ENCODE results near the gene FANK1.

The FANK1 gene

DNA sequence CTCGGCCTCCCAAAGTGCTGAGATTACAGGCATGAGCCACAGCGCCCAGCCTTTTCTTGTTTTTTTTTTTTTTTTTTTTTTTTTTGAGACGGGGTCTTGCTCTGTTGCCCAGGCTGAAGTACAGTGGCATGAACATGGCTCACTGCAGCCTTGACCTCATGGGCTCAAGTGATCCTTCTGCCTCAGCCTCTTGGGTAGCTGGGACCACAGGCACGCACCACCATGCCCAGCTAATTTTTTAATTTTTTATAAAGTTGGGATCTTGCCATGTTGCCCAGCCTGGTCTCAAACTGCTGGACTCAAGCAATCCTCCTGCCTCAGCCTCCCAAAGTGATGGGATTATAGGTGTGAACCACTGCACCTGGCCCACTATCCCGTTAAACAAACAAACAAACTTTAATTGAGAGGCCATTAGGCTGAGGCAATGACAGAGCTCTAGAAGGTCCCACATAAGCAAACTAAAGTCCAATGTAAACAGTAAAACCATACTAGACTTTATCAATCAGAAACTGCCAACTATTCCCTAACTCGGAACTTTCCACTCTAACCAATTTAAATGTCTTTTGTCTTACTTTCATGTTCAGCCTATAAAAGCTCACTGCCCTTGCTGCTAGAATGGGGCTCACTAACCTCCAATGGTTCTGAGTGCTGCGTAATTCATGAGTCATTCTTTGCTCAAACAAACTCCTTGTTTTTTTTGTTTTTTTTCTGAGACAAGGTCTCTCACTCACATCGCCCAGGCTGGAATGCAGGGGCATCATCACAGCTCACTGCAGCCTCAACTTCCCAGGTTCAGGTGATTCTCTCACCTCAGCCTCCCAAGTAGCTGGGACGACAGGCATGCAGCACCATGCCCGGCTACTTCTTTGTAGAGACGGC is 17.2 kb upstream of the FANK1 start:
- H4K20me1 ChIP-seq (ENCODE audit: insufficient read depth, low read length) = no peaks in the 10 kb centered on the region
- H3F3A ChIP-seq (ENCODE audit: insufficient read depth, low read length) = no peaks in the 10 kb centered on the region
- no peak overlapping the region for H3K4me3 ChIP-seq (ENCODE audit: low read length)
- no peak overlapping the region for H3K4me2 ChIP-seq (ENCODE audit: low read depth, low read length)
- TF ChIP-seq, protein P1, sequence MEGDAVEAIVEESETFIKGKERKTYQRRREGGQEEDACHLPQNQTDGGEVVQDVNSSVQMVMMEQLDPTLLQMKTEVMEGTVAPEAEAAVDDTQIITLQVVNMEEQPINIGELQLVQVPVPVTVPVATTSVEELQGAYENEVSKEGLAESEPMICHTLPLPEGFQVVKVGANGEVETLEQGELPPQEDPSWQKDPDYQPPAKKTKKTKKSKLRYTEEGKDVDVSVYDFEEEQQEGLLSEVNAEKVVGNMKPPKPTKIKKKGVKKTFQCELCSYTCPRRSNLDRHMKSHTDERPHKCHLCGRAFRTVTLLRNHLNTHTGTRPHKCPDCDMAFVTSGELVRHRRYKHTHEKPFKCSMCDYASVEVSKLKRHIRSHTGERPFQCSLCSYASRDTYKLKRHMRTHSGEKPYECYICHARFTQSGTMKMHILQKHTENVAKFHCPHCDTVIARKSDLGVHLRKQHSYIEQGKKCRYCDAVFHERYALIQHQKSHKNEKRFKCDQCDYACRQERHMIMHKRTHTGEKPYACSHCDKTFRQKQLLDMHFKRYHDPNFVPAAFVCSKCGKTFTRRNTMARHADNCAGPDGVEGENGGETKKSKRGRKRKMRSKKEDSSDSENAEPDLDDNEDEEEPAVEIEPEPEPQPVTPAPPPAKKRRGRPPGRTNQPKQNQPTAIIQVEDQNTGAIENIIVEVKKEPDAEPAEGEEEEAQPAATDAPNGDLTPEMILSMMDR (IDR thresholded peaks at IDR 0.05; ENCODE audit: low read length) = no peak
- no peak for TF ChIP-seq EZH2phosphoT487 (IDR thresholded peaks at IDR 0.05; ENCODE audit: low read length)
- TF ChIP-seq EZH2 (optimal IDR thresholded peaks at IDR 0.05; ENCODE audit: low read depth, low read length) = no peak
- H2AFZ ChIP-seq (ENCODE audit: low read length) = no peak overlapping the region
- no peaks in the 10 kb centered on the region for H3K4me1 ChIP-seq (ENCODE audit: low read length)
- no peaks in the 10 kb centered on the region for H3K9me3 ChIP-seq (replicated peaks; ENCODE audit: insufficient read depth, low read length)
- H3K27ac ChIP-seq (ENCODE audit: low read length) = no peak overlapping the region
- H3K27me3 ChIP-seq (replicated peaks; ENCODE audit: insufficient read depth, low read length) = no peaks in the 10 kb centered on the region
- no peak overlapping the region for H3K9ac ChIP-seq (ENCODE audit: low read length)
- H3K79me2 ChIP-seq (ENCODE audit: low read length) = no peaks in the 10 kb centered on the region
- no peaks in the 10 kb centered on the region for H3K9me2 ChIP-seq (replicated peaks; ENCODE audit: insufficient read depth, low read length)
- no peaks in the 10 kb centered on the region for H3K36me3 ChIP-seq (replicated peaks; ENCODE audit: insufficient read depth, low read length)
- DNase-seq = no peak

DNA sequence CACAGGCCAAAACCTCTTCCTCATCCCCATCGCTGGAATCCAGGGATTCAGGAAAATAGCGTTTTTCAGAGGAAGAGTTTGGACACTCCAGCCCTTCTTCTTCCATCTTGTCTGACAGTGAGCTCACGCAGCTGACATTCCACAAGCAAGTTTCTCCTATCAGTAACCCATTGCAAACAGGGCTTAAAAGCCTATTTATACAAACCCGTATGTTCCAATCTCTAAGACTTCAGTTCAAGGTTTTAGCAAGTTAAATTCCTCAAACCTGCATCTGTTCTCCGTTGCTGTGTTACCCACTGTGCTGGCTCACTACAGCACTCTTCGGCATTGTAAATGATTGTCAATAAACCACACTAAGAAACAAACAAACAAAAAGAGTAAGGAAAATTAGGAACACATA is 15.6 kb upstream of the FANK1 start:
- no peak for TF ChIP-seq EZH2phosphoT487 (IDR thresholded peaks at IDR 0.05; ENCODE audit: low read length)
- TF ChIP-seq, protein P1 (IDR thresholded peaks at IDR 0.05; ENCODE audit: low read length) = no peak
- TF ChIP-seq EZH2 (optimal IDR thresholded peaks at IDR 0.05; ENCODE audit: low read depth, low read length) = no peak
- no peak overlapping the region for H3K4me2 ChIP-seq (ENCODE audit: low read depth, low read length)
- H2AFZ ChIP-seq (ENCODE audit: low read length) = no peak overlapping the region
- no peaks in the 10 kb centered on the region for H3K36me3 ChIP-seq (replicated peaks; ENCODE audit: insufficient read depth, low read length)
- no peaks in the 10 kb centered on the region for H3K79me2 ChIP-seq (ENCODE audit: low read length)
- no peak overlapping the region for H3K9ac ChIP-seq (ENCODE audit: low read length)
- H4K20me1 ChIP-seq (ENCODE audit: insufficient read depth, low read length) = no peaks in the 10 kb centered on the region
- no peak overlapping the region for H3K27ac ChIP-seq (ENCODE audit: low read length)
- H3F3A ChIP-seq (ENCODE audit: insufficient read depth, low read length) = no peaks in the 10 kb centered on the region
- DNase-seq = no peak
- H3K9me2 ChIP-seq (replicated peaks; ENCODE audit: insufficient read depth, low read length) = no peaks in the 10 kb centered on the region
- H3K9me3 ChIP-seq (replicated peaks; ENCODE audit: insufficient read depth, low read length) = no peaks in the 10 kb centered on the region
- no peaks in the 10 kb centered on the region for H3K27me3 ChIP-seq (replicated peaks; ENCODE audit: insufficient read depth, low read length)
- no peaks in the 10 kb centered on the region for H3K4me1 ChIP-seq (ENCODE audit: low read length)
- H3K4me3 ChIP-seq (ENCODE audit: low read length) = no peak overlapping the region

DNA sequence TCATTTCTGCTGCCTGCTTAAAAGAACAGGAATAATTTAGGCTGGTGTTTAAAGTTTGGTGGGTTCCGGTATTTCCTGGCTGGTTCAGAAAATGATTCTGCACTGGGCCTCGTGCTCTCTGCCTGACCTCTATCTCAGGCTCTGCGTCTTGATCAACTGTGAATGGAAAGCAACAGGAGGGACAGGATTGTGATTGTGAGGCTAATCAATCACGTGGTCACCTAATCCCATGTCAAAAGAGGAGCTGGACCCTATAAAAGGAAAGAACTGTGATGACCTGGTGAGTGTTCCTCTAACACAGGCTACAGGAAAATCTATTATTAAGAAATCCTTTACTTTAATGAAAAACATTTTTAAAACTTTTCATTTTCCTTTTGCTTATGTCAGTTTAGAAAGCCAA is 15.2 kb upstream of the FANK1 start, which contains the start of gene DHX32:
Gene DHX32 (minus strand): TSS at position 101 of the 400 bp plus-strand sequence. CDS start 468 bp downstream, outside the sequence.
- H3K9me2 ChIP-seq (replicated peaks; ENCODE audit: insufficient read depth, low read length) = no peaks in the 10 kb centered on the region
- H3K27me3 ChIP-seq (replicated peaks; ENCODE audit: insufficient read depth, low read length) = no peaks in the 10 kb centered on the region
- H3K4me3 ChIP-seq (ENCODE audit: low read length) = no peak within 1 kb of the TSS
- no peak for DNase-seq
- no peak within 1 kb of the TSS for H3K27ac ChIP-seq (ENCODE audit: low read length)
- H3K9ac ChIP-seq (ENCODE audit: low read length) = no peak within 1 kb of the TSS
- H3K79me2 ChIP-seq (ENCODE audit: low read length) = no peaks in the 10 kb centered on the region
- no peaks in the 10 kb centered on the region for H4K20me1 ChIP-seq (ENCODE audit: insufficient read depth, low read length)
- no peak within 1 kb of the TSS for H2AFZ ChIP-seq (ENCODE audit: low read length)
- no peak within 1 kb of the TSS for H3K4me2 ChIP-seq (ENCODE audit: low read depth, low read length)
- no peaks in the 10 kb centered on the region for H3K36me3 ChIP-seq (replicated peaks; ENCODE audit: insufficient read depth, low read length)
- H3K9me3 ChIP-seq (replicated peaks; ENCODE audit: insufficient read depth, low read length) = no peaks in the 10 kb centered on the region
- no peaks in the 10 kb centered on the region for H3F3A ChIP-seq (ENCODE audit: insufficient read depth, low read length)
- H3K4me1 ChIP-seq (ENCODE audit: low read length) = no peaks in the 10 kb centered on the region
- TF ChIP-seq EZH2phosphoT487 (IDR thresholded peaks at IDR 0.05; ENCODE audit: low read length) (no peak), EZH2 (optimal IDR thresholded peaks at IDR 0.05; ENCODE audit: low read depth, low read length) (no peak)
- TF ChIP-seq, protein P1 (IDR thresholded peaks at IDR 0.05; ENCODE audit: low read length) = no peak

Data from MM.1S (cell line).